Breast epithelium (tissue), 3 donors: Measurements from ENCODE around the gene CCL26.

ENCODE experiments used
- CTCF ChIP-seq, 3 donors: fragments of 450-650 bp; IDR thresholded peaks; one replicate each; pipeline ENCODE4 v1.5.1; 2016 to 2017; ENCODE audit warnings: antibody characterized with exemption in 3 of 3, mild to moderate bottlenecking in 3 of 3, moderate library complexity in 3 of 3
- POLR2A ChIP-seq: fragments of 450-650 bp; IDR thresholded peaks from one replicate; pipeline ENCODE4 v1.6.1; 2016; ENCODE audit warnings: antibody characterized with exemption, mild to moderate bottlenecking, moderate library complexity
- POLR2AphosphoS5 ChIP-seq, 3 donors: sonication (generic); formaldehyde crosslinking; IDR thresholded peaks; one replicate each; pipeline ENCODE4 v1.6.1; 2017; ENCODE audit warnings: antibody characterized with exemption in 3 of 3

- TF ChIP-seq POLR2AphosphoS5 (IDR thresholded peaks at IDR 0.05): no peak
- TF ChIP-seq CTCF (IDR thresholded peaks at IDR 0.05): no peak
- TF ChIP-seq POLR2A: no peak
Measured at GRCh38 chr7:75815418-75816064, 43.5 kb upstream of the CCL26 start.
